Suppressor macrophage (primary cell): ENCODE results near the gene MYOC.
A peak's percentile ranks its signal among the peaks of the same experiment; 100 is the strongest.
"Not testable (repeated sequence)": the region's sequence is repeated elsewhere in the genome, so short reads cannot be mapped to it uniquely, and the experiment has no call there.

Source experiments
- DNase-seq, 4 experiments: peaks; one replicate each; pipeline ENCODE4 v3.0.0-alpha.2; 2020 to 2022
- total RNA-seq, 17 experiments: gene quantifications; one replicate each; lab custom pipeline; 2026; ENCODE audit warnings: mixed read lengths in 6 of 17, inconsistent platforms in 3 of 17; lab: John Stamatoyannopoulos, UW

MYOC gene
- 0 to 1.1 (median 0) reads per million in 17 experiments for total RNA-seq

DNA sequence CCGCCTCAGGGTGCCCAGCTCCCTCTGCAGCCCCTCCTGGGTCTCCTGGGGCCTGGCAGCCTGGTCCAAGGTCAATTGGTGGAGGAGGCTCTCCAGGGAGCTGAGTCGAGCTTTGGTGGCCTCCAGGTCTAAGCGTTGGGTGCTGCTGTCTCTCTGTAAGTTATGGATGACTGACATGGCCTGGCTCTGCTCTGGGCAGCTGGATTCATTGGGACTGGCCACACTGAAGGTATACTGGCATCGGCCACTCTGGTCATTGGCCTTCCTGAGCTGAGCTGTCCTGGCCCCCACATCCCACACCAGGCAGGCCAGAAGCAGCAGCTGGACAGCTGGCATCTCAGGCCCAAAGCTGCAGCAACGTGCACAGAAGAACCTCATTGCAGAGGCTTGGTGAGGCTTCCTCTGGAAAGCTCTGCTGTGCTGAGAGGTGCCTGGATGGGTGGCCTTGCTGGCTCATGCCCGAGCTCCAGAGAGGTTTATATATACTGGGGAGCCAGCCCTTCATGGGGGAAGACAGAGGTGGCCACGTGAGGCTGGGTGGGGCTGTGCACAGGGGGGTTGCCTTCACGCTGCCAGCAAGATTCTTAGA, at the start of gene MYOC:
Gene MYOC, minus strand, starts transcription at position 455 of the 589 bp plus-strand sequence. Its CDS starts 77 bp downstream, at position 378.
- DNase-seq = no peak

DNA sequence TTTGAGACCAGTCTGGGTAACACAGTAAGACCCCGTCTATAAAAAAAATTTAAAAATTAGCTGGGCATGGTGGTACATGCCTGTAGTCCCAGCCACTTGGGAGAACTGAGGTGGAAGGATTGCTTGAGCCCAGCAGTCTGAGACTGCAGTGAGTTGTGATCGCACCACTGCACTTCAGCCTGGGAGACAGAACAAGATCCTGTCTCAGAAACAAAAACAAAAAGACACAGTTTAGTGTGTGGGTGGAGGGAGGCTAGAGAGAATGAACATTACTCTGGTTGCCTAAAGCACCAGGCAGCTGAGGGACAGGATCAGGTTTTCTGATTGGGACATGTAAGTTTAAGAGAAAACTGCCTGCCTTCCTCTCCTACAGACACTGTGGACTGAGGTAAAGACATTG, 47.0 kb upstream of the MYOC start:
- DNase-seq = peak in 1 of 4 experiments; percentile 5

GRCh38 chr1:171695772-171696171, 43.3 kb upstream of the MYOC start:
- not testable (repeated sequence) for DNase-seq

GRCh38 chr1:171693541-171693940, 41.1 kb upstream of the MYOC start:
- DNase-seq = not testable (repeated sequence)

DNA sequence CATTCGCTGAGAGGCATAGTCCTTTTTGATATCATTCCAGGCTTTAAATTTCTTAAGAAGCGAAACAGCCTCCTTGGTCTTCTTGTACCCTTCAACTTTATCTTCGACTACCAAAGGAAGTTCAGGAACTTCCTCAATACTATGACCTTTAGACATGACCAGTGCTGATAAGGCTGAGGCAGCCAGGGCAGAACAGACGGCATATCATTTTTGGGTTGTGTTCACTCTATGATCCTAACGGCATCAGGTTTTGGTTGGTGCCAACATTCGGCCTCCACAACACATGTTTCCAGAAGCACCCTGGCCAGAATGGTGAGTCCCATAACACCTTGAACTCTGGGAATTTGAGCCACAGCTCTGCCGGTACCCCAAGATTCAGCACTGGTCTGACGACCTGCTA, 31.4 kb upstream of the MYOC start:
- no peak for DNase-seq

DNA sequence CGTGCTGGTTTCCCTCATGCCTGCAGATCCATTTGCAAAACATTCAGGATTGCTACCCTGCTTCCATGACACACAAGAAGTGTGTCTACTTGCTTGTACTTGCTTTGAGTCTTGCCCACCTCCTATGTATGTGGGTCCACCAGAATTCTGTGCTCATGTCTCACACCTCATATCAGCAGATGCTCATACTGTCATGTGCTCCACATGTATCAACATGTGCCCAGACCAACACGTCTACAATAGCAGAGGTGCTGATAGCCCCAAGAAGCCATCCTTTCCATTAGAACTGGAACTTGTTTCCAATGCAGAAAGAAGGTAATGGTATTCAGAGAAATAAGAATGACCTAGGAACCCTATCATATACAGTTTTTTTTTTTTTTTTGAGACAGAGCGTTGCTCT, 27.9 kb upstream of the MYOC start:
- DNase-seq = no peak

- no peak for DNase-seq
Observed at GRCh38 chr1:171676823-171677222, 24.3 kb upstream of the MYOC start.

DNA sequence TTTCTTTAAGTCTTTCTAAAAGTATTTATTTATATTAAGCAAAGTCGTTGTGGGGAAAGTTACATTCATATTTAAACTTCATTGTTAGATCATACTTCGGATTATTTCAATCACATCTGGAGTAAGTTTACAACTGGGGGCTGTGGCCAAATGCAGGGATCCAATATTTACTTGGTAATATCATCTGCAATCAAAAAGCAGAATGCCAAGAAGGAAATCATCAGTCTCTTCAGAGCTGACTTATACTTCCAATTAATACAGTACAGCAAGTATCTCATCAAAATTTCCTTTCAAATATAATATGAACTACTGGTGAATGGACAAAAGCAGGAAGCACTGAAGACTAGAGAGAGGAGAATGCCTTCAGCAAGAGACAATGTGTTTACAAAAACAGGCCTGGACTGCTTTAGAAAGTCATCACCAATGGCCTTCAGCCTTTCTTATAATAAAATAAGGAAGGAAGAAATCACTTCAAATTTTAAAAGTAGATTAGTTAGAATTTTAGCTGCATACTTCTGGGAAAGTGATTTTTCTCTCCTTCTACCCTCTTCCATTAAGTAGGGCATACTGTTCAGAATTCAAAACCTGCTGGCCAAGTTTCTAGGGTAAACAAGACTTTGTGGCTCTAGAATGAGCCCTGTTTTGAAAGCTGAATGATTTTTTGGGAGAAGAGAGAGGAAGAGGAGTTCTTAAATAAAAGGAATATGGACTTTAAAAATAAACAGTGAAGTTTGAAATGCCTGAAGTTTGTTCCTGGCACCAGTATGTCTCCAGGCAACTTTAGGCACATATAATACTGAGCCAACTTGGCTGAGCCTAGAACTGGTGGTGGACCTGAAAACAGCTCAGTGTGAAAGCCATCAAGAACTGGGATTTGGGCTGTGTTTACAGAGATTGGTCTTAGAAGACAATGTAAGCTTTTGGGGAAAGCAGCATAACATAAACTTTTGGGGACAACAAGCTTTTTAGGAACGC, 22.2 kb upstream of the MYOC start:
- no peak for DNase-seq

DNA sequence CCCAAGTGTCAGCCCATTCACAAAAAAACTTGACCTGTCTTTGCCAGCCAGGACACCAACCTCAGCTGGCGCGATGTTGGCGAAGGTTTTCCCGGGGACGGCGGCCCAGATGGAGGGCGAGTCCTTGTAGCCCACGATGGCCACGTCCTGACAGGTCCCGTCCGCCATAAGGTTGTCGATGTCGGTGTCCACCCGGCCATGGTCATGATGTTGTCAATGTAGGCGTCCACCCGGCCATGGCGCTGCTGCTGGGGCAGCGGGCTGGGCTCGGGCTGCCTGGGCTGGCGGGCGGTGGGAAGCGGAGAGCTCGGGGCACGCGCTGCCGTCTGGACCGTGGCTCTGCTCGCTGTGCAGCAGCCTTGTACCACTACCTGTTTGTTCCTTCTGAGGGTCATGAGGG, 18.3 kb upstream of the MYOC start:
- DNase-seq = no peak

GRCh38 chr1:171668372-171668771, 15.9 kb upstream of the MYOC start:
- DNase-seq = no peak

GRCh38 chr1:171666114-171666769, 13.8 kb upstream of the MYOC start:
- DNase-seq = no peak

DNA sequence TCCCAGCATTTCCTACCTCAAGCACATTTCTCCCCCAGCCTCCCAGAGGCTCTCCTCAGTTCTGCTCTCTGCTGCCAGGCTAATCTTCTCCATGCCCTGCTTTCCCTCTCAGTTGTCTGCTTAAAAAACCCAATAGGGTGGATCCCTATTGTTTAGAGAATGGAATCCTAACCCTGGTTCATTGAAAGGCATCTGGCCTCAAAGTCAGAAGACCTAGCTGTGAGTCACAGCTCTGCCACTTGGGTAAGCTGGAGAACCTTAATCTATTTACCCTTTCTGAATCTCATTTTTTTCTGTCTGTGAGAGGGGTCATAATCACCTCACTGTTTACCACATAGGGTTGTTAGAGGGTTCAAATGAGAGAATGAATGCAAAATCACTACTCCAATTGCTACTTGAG, 12.5 kb upstream of the MYOC start:
- DNase-seq = no peak

- DNase-seq = no peak
Observed at GRCh38 chr1:171663854-171664575, 11.5 kb upstream of the MYOC start.

- DNase-seq = no peak
Observed at GRCh38 chr1:171663036-171663853, 10.8 kb upstream of the MYOC start.

DNA sequence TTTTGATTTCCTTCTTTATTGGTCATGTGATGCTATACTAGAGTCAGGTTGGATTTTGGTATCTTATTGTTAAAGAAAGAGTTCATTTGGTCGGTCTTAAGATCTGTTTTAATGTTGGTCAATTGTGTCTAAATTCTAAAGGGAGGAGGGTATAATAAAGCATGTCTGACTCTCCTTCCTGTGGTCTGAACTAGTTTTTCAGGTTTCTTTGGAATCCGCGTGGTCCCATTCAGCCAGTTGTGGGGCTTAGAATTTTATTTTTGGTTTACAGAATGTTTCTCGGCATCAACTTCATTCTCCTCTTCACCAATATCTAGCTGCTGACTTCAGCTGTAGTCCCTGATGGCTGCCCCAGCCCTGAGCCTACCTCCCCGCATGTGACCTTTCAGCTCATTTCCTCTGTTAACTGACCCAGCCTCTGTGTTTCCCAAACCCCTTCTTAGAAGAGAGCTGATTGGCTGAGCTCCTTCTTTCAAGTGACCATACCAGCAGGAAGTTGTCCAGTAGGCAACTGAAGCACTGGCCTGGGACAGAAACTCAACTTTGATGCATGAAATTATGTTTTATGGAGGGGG, 8.7 kb upstream of the MYOC start:
- DNase-seq = no peak

DNA sequence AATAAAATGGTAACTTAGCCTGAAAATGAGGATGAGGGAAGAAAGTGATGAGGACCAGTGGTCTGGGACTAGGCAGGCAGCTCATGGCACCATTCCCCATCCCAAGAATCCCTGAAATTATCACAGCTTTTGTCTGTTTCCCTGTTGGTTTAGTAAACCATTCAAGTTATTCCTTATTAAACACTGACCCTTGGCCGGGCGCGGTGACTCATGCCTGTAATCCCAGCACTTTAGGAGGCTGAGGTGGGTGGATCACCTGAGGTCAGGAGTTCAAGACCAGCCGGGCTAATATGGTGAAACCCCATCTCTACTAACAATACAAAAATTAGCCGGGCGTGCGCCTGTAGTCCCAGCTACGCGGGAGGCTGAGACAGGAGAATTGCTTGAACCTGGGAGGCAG, 3.7 kb upstream of the MYOC start:
- not testable (repeated sequence) for DNase-seq

GRCh38 chr1:171655746-171656116, 3.2 kb upstream of the MYOC start:
- no peak for DNase-seq

- DNase-seq = peak; percentile 58 to 87 (median 73)
Observed at GRCh38 chr1:171654942-171655745, 2.7 kb upstream of the MYOC start.

- DNase-seq = no peak
Observed at GRCh38 chr1:171654201-171654941, 1.9 kb upstream of the MYOC start.

- DNase-seq = no peak
Observed at GRCh38 chr1:171653796-171654195, 1.3 kb upstream of the MYOC start.
